Epithelial cell of prostate (primary cell): ENCODE data around the gene MPND.

Source experiments
- DNase-seq: peaks from one replicate; pipeline ENCODE4 v3.0.0-alpha.2; 2011; ENCODE audit warnings: low read depth, low spot score
- H3K27ac ChIP-seq: fragments of 450-650 bp; 2 replicates; pipeline ENCODE4 v1.5.1; 2017; ENCODE audit warnings: mild to moderate bottlenecking

MPND gene

DNA sequence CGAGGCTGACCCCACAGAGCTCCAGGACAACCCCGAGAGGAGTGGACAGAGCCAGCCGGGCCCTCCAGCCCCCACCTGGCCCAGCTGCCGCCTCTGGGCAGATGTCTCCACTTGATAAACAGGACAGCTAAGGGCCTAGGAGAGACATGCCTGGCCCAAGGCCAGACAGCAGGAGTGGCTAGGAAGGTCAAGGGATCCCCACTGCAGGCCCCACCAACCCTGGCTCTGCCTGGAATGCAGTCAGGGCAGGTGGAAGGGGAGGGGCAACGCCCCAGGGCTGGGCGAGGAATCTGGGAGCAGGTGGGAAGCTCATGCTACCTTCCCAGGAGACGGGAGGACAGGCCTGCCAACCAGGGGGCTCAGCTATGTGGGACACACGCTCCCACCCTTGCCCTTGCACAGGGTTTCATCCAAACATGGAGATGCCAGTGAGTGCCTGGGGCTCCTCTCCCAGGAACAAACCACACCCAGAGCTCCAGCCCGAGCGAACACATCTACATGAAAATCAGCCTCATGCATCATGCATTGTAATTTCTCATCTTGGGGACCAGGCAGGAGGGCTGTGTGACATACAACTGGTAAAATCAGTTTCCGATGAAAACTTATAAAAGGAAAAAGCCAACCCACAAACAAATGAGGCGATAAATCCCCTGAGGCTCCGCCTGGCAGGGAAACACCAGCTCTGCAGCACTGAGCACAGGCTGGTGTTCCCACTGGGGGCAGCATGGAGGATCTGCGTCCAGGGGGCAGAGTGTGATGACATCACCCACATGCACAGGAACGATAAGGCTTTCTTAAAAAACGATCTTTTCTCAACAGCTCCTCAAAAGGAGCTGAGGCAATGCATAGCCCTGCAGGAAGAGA lies 32.0 kb downstream of the MPND start:
- H3K27ac ChIP-seq: peak overlapping the region; percentile 96
- no peak for DNase-seq

DNA sequence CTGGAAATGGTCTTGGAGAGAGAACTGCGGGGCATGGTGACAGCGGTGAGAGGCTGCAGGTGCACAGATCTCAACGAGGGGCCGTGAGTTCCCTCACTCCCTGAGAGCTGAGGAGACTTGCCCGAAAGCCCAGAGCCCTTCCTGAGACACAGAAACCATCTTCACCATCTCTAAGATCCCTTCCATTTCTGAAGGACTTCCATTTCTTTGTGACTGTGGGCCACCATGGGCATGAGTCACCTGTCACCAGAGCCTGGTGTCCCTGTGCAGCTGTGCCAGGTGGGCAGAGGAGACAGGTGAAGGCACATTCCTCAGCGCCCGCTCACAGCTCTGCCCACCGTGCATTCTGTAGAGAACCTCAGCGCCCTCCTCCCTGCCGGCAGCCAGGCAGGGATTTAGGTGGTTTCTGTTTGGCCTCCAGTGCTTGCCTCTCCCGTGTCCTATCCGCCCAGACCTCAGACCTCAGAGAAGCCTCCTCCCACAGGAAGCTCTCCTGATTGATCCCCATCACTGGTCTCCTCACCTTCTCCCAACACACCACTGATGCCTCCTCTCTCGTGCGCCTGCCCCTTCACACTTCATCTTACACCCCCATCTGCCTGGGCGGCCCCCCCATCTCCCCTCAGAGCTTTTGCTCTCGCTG lies 32.8 kb downstream of the MPND start:
- DNase-seq: no peak
- peak overlapping the region; percentile 96 for H3K27ac ChIP-seq

DNA sequence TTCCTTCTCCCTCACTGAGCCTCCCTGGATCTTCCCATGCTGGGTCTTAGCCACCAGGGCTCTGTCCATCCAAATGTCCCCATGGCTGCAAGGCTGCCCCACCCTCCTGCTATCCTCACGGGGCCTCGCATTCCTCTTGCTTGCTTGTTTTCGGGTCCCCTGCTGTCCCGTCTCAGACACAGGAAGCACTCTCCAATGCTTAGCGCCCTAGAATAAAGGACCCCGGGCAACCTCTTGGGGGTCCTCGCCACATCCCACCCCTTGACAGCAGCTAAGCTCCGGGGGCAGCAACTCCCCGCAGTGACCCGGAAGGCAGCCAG lies 33.3 kb downstream of the MPND start:
- H3K27ac ChIP-seq: peak overlapping the region; percentile 96
- DNase-seq: no peak

DNA sequence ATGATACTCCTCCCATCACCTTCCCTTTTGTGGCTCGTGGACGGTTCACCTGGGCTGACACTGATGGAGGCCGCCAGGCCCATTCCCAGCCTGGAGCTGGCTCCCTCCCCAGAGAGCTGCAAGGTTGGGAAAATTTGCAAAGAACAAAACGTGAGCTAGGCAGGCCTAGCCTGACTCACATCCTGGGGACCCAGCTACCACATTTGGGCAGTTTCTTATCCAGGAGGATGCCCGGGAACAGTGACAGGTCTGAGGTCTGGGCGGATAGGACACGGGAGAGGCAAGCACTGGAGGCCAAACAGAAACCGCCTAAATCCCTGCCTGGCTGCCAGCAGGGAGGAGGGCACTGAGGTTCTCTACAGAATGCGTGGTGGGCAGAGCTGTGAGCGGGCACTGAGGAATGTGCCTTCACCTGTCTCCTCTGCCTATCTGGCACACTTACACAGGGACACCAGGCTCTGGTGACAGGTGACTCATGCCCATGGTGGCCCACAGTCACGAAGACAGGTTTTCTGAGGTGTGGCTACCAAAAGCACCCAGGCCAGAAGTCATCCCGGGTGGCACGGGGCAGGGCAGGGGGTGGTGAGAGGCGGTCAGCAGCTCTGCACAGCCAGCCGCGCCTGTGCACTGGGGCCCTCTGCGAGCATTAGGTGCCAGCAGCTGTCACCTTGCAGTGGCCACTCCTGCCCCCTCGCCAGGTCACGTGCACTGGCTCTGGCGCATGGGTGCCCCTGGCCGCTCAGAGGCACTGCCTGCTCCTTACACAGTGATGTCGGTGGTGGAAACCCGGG lies 33.8 kb downstream of the MPND start:
- peak overlapping the region; percentile 96 for H3K27ac ChIP-seq

DNA sequence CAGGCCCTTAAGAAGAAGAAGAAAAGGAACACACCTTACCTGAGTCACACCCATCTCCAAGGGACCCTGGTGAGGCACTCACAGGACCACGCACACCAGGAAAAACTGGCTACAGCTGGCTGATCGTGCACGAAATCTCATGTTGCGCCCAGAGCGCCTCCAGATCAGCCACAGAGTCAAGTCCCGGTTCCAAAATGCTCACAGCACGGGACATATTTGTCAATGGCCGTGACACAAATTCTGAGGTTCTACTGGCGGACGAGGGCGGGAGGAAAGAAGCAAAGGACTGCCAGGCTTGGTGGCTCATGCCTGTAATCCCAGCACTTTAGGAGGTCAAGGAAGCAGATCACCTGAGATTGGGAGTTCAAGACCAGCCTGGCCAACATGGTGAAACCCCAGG lies 35.5 kb downstream of the MPND start:
- no peak for DNase-seq
- peak overlapping the region; percentile 96 for H3K27ac ChIP-seq

More for the DNA sequence above, 33.8 kb downstream of the MPND start:
- DNase-seq: no peak

DNA sequence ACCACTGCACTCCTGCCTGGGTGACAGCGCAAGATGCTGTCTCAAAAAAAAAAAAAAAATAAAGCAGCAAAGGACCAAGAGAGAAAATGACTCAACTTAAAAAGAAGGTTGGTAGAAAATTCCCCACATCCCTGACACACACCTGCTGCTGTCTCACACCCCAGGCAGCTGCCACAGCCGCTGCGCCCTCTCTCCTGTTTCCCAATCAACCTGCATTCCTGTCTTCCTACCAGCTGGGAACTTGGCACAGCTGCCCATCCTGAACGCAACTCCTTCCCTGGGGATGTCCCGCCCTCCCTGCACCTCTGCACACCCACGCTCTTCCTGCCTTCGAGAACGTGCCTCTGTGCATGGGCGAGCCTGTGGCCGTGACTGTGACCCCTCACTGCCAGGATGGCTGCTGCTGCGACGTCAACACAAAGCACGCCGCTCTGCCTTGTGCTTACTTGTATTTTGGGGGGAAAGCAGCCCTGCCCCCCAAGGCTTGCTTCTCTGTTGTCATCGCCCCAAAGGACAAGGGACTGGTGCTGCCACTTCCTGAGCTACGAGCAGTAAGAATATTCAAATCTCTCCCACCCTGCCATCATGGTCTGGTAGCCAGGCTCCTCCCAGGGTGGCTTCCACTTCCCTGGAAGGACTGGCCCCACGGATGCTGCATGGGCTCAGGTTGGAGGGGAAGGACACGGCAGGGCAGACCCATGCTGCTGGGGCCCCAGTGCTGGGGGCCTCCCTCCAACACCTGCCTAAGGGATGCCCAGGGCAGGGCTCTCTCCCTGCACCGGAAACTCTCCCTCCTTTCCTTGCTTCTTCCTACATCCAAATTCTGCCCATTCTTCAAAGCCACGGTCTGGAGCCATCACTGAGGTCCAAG lies 36.3 kb downstream of the MPND start:
- peak; percentile 93 for DNase-seq
- H3K27ac ChIP-seq: peak overlapping the region; percentile 96

DNA sequence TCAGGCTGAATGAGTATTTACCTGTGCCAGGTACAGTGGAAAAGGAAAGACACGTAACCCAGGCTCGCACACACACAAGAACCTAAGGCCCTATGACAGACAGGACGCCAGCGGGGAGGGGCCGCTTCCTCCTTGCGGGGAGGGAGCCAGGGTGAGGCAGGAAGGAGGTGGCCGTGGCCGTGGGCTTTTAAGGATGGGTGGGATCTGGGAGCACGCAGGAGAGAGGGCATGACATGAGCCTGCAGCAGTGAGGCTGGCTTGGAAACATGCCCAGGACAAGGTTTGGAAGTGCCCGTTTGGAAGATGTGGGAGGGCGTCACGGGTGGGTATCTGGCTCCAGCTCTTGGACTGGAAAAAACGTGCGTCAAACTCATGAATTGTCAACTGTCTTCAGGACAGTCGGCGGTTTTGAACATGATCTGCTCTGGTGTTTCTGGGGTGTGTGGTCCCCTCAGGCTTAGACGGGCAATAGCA lies 36.9 kb downstream of the MPND start:
- DNase-seq: no peak
- H3K27ac ChIP-seq: peak overlapping the region; percentile 96

DNA sequence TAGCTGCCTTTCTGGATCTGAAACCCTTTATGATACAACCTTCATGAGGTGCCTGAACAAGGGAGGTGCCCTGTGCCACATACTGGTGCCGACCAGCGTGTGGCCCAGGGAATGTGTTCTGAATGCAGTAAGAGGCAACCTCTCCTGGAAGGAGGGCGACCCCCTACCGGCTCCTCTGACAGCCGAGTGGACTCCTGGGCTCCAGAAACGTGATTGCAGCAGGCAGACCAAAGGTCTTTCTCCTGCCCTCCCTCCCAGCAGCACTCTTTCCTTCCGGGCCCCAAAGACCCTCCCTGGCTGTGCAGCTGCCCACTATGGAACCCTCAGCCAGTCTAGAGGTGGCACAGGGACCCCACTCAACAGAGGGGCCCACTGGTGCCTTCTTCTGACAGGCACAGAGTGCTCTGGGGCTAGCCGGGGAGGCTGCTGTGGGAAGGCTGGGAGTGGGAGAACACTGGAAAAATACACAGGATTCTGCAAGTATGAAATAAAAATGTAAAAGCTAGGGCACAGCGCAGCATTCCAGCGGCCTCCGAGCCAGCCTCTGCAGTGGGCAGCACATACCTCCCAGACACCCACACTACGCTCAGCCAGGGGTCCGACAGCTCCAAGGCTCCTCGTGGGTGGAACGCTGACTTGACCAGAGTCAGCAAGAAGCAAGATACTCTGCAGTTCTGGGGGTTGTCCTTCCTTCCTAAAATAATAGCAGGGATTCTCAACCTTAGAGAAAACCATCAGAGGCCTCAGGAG lies 42.1 kb downstream of the MPND start:
- no peak for DNase-seq
- H3K27ac ChIP-seq: no peak overlapping the region

DNA sequence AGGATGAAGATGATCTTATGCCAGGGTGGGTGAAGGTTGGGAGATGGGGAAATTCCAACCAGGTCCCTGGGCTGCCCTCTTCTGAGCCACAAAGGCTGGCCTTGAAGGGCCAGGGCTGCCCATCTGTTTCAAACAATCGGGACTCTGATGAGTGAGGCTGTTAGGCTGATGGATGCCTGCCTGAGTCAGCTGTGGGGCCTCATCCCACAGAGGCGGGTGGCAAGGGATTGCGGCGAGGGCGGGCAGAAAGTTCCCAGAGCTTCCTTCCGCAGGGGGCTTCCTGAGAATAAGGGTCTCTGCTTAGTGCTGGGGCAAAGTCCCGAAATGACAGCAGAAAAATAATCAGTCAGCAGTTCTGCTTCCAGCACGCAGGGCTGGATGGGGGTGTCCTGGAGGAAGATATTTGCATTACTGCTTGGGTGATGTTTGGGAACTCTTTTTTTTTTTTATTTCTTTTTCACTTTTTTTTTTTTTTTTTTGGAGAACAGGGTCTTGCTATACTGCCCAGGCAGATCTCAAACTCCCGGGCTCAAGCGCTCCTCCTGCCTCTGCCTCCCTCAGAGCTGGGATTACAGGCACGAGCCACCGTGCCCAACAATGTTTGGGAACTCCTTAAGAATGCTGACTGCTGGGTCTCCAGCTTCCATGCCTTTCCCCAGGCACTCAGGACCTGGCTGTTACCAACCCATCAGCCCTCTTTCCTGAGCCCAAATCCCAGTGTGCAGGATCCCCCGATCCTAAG lies 42.9 kb downstream of the MPND start:
- DNase-seq: no peak
- no peak overlapping the region for H3K27ac ChIP-seq

DNA sequence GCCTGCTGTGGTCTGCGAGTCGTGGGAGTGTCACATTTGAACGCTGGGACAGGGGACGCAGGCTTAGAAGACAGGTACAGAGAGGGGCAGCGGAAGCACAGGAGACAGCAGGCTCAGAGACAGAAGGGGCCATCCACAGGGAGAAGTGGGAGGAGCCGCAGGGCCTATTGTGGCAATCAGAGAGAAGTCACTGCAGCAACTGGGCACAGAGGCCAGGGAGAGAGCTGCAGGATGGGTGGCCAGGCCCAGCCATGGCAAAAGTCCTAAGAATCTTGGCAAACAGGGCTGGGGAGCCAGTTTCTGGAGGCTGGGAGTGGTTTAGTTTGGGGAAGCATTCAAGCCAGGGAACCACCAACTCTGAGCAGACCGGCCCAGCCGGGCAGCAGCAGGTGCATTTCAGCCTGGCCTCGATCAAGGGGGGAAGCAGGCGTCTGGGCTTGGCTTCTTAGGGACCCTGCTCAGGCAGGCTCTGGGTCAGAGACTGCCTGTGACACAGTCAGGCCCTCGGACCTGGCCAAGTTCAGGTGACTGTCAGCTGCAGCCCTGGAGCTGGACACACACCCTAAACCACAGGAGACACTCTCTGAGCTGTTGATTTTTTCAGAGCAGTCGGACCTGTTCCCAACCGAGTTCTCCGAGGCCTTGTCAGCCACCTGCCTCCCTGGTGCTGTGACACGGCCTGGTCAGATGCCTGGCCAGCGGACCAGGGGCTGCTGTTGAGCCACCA lies 45.1 kb downstream of the MPND start:
- H3K27ac ChIP-seq: peak overlapping the region; percentile 82
- DNase-seq: no peak

DNA sequence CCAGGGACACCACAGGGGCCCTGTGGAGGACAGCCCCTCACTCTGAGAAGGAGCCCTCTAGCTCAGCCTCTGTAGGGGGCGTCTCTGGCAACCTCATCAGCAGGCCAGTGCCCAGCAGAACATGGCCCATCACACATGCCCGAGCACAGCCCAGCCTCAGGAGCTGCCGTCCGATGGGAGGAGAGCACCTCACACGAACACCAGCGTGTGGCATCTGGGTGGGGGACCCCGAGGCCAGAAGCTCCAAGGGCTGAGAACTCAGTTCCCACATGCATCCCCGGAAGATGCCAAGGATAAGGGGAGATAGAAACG lies 45.7 kb downstream of the MPND start:
- DNase-seq: no peak
- peak overlapping the region; percentile 82 for H3K27ac ChIP-seq

DNA sequence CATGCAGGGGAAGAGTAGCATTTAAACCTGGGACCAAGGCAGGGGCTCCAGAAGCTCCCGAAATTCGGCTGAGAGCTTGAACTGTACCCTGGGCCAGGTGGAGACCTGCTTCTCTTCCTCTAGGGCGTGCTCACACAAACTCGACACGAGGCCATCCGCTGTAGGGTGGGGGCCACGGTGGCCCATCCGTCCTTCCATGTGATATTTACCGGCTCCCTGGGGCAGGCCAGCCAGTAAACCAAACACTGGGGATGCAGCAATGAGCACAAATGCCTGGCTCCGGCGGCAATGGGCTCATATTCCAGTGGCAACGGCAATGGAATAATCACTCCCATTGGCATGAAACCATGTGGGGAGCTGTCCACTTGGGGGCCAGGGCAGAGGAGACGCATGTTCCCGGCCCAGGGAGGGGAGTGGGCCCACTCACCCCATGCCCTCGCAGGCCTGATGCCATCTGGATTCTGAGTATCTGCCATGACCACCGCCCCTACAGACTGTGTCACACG lies 46.2 kb downstream of the MPND start:
- H3K27ac ChIP-seq: peak overlapping the region; percentile 82
- DNase-seq: no peak

DNA sequence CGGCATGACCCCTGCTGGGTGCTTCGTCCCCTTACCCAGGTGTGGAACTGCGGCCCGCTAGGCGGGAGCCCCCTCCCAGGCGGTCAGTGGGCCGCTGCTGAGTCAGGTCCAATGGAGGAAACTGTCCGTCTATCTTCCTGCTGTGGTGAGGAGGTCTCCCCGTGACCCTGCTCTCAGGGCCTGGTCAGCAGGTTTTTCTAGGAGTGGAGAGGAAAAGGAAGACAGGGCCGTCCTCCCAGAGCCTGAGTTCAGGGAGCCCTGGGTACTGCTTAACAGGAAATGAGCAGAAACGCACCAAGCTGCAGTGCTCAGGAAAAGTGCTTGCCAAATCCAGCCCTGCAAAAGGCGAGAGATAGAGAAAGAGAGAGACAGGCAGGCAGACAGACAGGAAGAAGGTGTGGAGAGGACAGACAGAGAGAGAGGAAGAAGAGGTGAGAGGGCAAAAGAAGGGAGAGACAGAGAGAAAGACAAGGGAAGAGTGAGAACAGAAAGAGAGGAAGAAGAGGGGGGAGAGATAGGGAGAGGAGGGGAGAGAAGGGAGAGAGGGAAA lies 46.7 kb downstream of the MPND start:
- H3K27ac ChIP-seq: peak overlapping the region; percentile 82
- DNase-seq: no peak

DNA sequence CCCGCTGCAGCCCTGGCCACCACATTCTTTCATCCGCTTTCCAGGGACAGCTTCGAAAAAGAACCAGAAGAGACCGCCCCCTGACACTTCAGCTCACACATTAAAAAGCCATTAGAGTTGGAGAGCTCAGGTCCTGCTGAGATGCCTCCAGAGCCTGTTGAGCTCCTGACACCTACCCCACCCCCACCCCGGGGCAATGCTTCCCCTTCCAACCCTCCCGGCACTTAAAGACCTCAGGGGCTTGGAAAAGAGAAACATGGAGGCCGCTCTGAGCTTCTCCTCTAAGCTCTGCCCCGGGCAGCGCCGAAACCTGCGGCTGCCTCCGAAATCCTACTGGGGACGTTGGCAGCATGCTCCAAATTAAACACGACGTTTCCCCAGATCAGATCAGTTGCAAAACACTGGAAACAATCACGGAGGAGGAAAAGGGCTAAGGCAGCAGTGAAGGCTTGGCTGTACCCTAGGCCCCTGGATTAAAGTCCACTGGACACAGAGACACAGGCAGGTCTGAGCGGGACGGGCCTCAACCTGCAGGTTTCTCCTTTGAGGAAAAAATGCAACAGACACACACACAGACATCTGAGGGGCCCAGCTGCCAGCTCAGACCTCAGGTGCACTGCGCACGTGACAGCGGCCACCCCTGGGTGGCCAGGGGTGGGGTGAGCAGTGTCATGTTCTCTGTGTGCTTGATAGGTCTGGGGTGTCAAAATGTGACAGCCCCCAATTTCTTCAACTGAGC lies 47.4 kb downstream of the MPND start:
- H3K27ac ChIP-seq: peak overlapping the region; percentile 82
- DNase-seq: no peak

DNA sequence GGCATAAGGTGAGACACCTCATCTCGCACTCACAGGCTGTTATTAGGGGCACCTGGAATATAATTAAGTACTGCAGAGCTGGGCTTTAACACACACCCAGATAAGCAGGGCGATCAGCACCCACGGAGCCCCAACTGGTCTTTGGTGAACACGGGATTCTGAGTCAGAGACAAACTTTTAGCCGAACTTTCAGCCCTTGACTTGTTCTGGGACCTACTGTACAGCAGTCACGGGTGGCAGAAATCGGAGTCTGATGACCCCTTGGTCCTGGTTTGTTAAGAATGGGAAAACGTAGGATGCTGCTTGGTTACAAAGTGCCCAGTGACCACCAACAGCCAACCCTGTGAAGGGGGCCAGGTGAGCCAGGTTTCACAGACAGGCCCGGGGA lies 47.9 kb downstream of the MPND start:
- no peak for DNase-seq
- H3K27ac ChIP-seq: peak overlapping the region; percentile 82

DNA sequence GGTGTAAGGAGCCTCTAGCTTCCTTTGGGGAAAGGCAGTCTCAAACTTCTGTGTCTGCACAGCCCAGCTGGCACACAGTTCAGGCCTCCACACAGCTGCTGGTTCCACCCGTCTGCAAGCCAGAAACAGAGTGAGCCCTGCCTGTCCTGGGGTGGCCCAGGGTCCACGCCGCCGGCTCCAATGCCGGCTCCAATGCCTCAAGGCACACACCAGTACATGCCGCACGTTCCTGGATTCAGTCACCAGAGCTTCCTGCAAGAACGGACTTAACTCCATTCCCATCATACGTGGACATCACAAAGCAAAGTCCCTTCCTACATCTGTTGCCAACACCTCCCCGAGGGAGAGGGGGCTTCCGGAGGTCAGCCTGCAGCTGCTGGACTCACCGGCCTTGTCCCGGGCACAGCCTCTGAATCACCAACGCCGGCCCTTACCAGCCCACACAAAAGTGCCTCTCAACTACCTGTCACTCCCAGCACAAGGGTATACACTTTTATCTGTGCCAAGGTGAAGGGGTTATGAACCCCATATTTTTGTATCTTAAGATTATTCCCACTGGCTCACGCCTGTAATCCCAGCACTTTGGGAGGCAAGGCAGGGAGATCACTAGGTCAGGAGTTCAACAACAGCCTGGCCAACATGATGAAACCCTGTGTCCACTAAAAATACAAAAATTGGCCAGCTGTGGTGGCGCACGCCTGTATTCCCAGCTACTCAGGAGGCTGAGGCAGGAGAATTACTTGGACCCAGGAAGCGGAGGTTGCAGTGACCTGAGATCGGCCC lies 48.5 kb downstream of the MPND start:
- peak overlapping the region; percentile 82 for H3K27ac ChIP-seq
- no peak for DNase-seq
